ENCODE results near the gene NRSN2. TPM values are rescaled to one million over a fixed set of nuclear protein-coding genes. Genes with fewer than 3 reads are reported as not detected.
"Not testable (repeated sequence)": the region's sequence is repeated elsewhere in the genome, so short reads cannot be mapped to it uniquely, and the experiment has no call there.

NRSN2 gene
- polyA plus RNA-seq, 4 donors = 0.67 to 15.4 (median 9.6) TPM

DNA sequence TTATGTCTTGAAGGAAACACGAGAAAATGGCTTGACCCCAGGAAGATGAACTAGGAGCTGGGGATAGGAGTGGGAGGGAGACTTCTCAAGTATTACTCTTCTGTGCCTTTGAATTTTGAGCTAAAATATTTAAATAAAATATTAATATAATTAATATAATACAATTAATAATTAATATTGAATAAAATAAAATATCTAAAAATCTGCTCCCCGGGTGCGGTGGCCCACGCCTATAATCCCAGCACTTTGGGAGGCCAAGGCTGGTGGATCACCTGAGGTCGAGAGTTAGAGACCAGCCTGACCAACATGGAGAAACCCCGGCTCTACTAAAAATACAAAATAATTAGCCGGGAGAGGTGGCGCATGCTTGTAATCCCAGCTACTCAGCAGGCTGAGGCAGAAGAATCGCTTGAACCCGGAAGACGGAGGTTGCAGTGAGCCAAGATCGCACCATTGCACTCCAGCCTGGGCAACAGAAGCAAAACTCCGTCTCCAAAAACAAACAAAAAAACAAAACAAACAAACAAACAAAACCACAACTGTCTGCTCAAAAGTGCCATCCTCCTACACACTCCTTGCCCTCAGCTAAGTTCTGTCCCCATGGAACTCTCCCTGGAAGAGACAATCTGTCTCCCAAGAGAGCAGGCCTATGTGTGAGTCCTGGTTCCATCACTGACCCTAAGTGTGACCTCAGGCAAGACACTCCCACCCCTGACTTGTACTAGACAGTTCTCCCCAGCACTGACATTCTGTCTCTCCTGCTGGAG lies 20.0 kb downstream of the NRSN2 start:
- Histone ChIP-seq H3K4me3 (ENCODE audit: low read depth in 1 of 3, low read length in 3 of 3) (no peak overlapping the region), H3K27me3 (ENCODE audit: control insufficient read depth in 3 of 3, insufficient read depth in 3 of 3, low read length in 3 of 3) (no peaks in the 10 kb centered on the region)
- WGBS, 3 donors = 81 to 86% (median 82%) methylated on average over 10 to 13 of the region's 13 CpGs

GRCh38 chr20:367486-367887 lies 20.6 kb downstream of the NRSN2 start:
- Histone ChIP-seq H3K4me1 (ENCODE audit: control insufficient read depth in 3 of 3, insufficient read depth in 2 of 3, low read depth in 1 of 3, low read length in 2 of 3) (peaks cover 0 to 11% (median 0%) of the 10 kb centered on the region in 3 donors), H3K27ac (ENCODE audit: low read depth in 1 of 3, low read length in 2 of 3) (no peak overlapping the region), H3K4me3 (ENCODE audit: low read depth in 1 of 3, low read length in 3 of 3) (no peak overlapping the region), H3K9me3 (ENCODE audit: control insufficient read depth in 2 of 2, insufficient read depth in 1 of 2, low read depth in 1 of 2, low read length in 1 of 2) (no peaks in the 10 kb centered on the region), H3K36me3 (ENCODE audit: control insufficient read depth in 3 of 3, insufficient read depth in 2 of 3, low read depth in 1 of 3, low read length in 3 of 3) (no peaks in the 10 kb centered on the region), H3K27me3 (ENCODE audit: control insufficient read depth in 3 of 3, insufficient read depth in 3 of 3, low read length in 3 of 3) (no peaks in the 10 kb centered on the region)
- DNase-seq = no peak
- no peak for FAIRE-seq
- WGBS, 3 donors = 74 to 91% (median 85%) methylated on average over 8 of the region's 8 CpGs

More for the DNA sequence above, 20.0 kb downstream of the NRSN2 start:
- DNase-seq = no peak
- no peak overlapping the region for H3K27ac ChIP-seq (ENCODE audit: low read depth in 1 of 3, low read length in 2 of 3)
- no peaks in the 10 kb centered on the region for H3K36me3 ChIP-seq (ENCODE audit: control insufficient read depth in 3 of 3, insufficient read depth in 2 of 3, low read depth in 1 of 3, low read length in 3 of 3)
- H3K9me3 ChIP-seq (ENCODE audit: control insufficient read depth in 2 of 2, insufficient read depth in 1 of 2, low read depth in 1 of 2, low read length in 1 of 2) = no peaks in the 10 kb centered on the region
- H3K4me1 ChIP-seq (ENCODE audit: control insufficient read depth in 3 of 3, insufficient read depth in 2 of 3, low read depth in 1 of 3, low read length in 2 of 3) = peaks cover 0 to 11% (median 0%) of the 10 kb centered on the region in 3 donors
- FAIRE-seq = no peak

- Histone ChIP-seq H3K9me3 (ENCODE audit: control insufficient read depth in 2 of 2, insufficient read depth in 1 of 2, low read depth in 1 of 2, low read length in 1 of 2) (no peaks in the 10 kb centered on the region), H3K36me3 (ENCODE audit: control insufficient read depth in 3 of 3, insufficient read depth in 2 of 3, low read depth in 1 of 3, low read length in 3 of 3) (no peaks in the 10 kb centered on the region), H3K27ac (ENCODE audit: low read depth in 1 of 3, low read length in 2 of 3) (no peak overlapping the region), H3K27me3 (ENCODE audit: control insufficient read depth in 3 of 3, insufficient read depth in 3 of 3, low read length in 3 of 3) (no peaks in the 10 kb centered on the region), H3K4me1 (ENCODE audit: control insufficient read depth in 3 of 3, insufficient read depth in 2 of 3, low read depth in 1 of 3, low read length in 2 of 3) (peaks cover 0 to 11% (median 0%) of the 10 kb centered on the region in 3 donors), H3K4me3 (ENCODE audit: low read depth in 1 of 3, low read length in 3 of 3) (no peak overlapping the region)
- no peak for FAIRE-seq
- 96 to 98% (median 98%) methylated on average over 4 of the region's 4 CpGs for WGBS, 3 donors
- no peak for DNase-seq
Observed at GRCh38 chr20:368915-369314, 22.0 kb downstream of the NRSN2 start.

- Histone ChIP-seq H3K9me3 (ENCODE audit: control insufficient read depth in 2 of 2, insufficient read depth in 1 of 2, low read depth in 1 of 2, low read length in 1 of 2) (no peaks in the 10 kb centered on the region), H3K4me3 (ENCODE audit: low read depth in 1 of 3, low read length in 3 of 3) (no peak overlapping the region), H3K27me3 (ENCODE audit: control insufficient read depth in 3 of 3, insufficient read depth in 3 of 3, low read length in 3 of 3) (no peaks in the 10 kb centered on the region), H3K36me3 (ENCODE audit: control insufficient read depth in 3 of 3, insufficient read depth in 2 of 3, low read depth in 1 of 3, low read length in 3 of 3) (no peaks in the 10 kb centered on the region), H3K27ac (ENCODE audit: low read depth in 1 of 3, low read length in 2 of 3) (no peak overlapping the region), H3K4me1 (ENCODE audit: control insufficient read depth in 3 of 3, insufficient read depth in 2 of 3, low read depth in 1 of 3, low read length in 2 of 3) (peaks cover 0 to 7% (median 0%) of the 10 kb centered on the region in 3 donors)
- WGBS, 3 donors = 78 to 80% (median 79%) methylated on average over 7 of the region's 7 CpGs
- FAIRE-seq (no peak), DNase-seq (no peak)
Observed at GRCh38 chr20:370151-370600, 23.3 kb downstream of the NRSN2 start.

DNA sequence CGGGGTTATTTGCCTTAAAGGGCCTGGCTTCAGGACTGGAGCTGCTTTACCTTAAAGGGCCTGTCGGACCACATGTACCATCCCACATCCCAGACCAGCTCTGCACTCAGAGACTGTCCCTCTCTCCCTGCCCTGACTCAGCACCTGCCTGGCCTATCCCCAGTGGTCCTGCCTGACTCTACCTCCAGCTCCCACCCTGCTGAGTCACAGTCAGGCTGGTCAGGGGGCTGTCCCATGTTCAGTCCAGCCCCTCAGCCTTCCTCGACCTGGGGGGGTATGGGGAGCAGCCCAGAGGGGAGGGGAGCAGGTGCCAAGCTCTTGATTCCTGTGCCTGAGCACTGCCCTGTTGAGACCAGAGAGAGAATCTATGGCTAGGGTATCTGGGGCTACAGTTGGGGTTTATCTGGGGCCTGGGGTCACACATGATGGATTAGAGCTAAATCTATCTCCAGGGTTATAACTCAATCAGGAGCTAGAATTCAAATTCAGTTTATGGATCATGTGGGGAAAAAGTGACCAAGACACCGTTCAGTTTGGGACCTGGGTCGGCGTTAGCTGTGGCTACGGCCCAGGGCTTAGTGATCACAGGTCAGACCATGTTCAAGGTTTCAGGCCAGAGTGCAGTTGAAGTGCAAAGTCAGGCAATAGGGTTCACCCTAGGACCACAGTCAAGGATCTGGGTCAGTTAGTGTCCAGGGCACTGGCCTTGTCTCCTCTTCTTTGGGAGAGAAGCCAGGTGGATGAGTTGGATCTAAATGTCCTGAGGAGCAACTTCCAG lies 24.3 kb downstream of the NRSN2 start:
- H3K36me3 ChIP-seq (ENCODE audit: control insufficient read depth in 3 of 3, insufficient read depth in 2 of 3, low read depth in 1 of 3, low read length in 3 of 3) = no peaks in the 10 kb centered on the region
- DNase-seq (no peak), FAIRE-seq (no peak)
- H3K4me3 ChIP-seq (ENCODE audit: low read depth in 1 of 3, low read length in 3 of 3) = no peak overlapping the region
- peak overlapping the region in 1 of 3 donors; percentile 61 for H3K27ac ChIP-seq (ENCODE audit: low read depth in 1 of 3, low read length in 2 of 3)
- no peaks in the 10 kb centered on the region for H3K27me3 ChIP-seq (ENCODE audit: control insufficient read depth in 3 of 3, insufficient read depth in 3 of 3, low read length in 3 of 3)
- 78 to 82% (median 78%) methylated on average over 7 of the region's 7 CpGs for WGBS, 3 donors
- no peaks in the 10 kb centered on the region for H3K9me3 ChIP-seq (ENCODE audit: control insufficient read depth in 2 of 2, insufficient read depth in 1 of 2, low read depth in 1 of 2, low read length in 1 of 2)
- H3K4me1 ChIP-seq (ENCODE audit: control insufficient read depth in 3 of 3, insufficient read depth in 2 of 3, low read depth in 1 of 3, low read length in 2 of 3) = peaks cover 0 to 3% (median 0%) of the 10 kb centered on the region in 3 donors

- H3K9me3 ChIP-seq (ENCODE audit: control insufficient read depth in 2 of 2, insufficient read depth in 1 of 2, low read depth in 1 of 2, low read length in 1 of 2) = no peaks in the 10 kb centered on the region
- 61 to 73% (median 69%) methylated on average over 10 of the region's 10 CpGs for WGBS, 3 donors
- FAIRE-seq (no peak), DNase-seq (peak; percentile 29 to 62)
- peaks cover 0 to 3% (median 0%) of the 10 kb centered on the region in 3 donors for H3K4me1 ChIP-seq (ENCODE audit: control insufficient read depth in 3 of 3, insufficient read depth in 2 of 3, low read depth in 1 of 3, low read length in 2 of 3)
- no peaks in the 10 kb centered on the region for H3K27me3 ChIP-seq (ENCODE audit: control insufficient read depth in 3 of 3, insufficient read depth in 3 of 3, low read length in 3 of 3)
- H3K4me3 ChIP-seq (ENCODE audit: low read depth in 1 of 3, low read length in 3 of 3) = no peak overlapping the region
- no peaks in the 10 kb centered on the region for H3K36me3 ChIP-seq (ENCODE audit: control insufficient read depth in 3 of 3, insufficient read depth in 2 of 3, low read depth in 1 of 3, low read length in 3 of 3)
- H3K27ac ChIP-seq (ENCODE audit: low read depth in 1 of 3, low read length in 2 of 3) = peak overlapping the region in 1 of 3 donors; percentile 71
Observed at GRCh38 chr20:371755-372542, 25.0 kb downstream of the NRSN2 start.

DNA sequence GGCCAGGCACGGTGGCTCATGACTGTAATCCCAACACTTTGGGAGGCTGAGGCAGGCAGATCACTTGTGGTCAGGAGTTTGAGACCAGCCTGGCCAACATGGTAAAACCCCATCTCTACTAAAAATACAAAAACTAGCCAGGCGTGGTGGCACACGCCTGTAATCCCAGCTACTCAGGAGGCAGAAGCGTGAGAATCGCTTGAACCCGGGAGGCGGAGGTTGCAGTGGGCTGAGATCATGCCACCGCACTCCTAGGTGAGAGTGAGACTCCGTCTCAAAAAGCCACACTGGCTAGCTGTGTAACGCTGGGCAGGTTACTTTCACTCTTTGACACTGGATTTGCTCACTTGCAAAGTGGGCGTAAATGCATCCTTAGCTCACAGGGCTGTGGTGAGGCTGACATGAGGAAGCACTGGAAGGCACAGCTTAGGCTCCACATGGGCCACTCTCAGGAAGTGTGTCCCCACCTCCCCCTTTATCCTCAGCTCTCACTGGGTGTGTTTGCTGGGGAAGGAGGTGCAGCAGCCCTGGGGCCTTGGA lies 25.7 kb downstream of the NRSN2 start:
- FAIRE-seq; H3K36me3 ChIP-seq (ENCODE audit: control insufficient read depth in 3 of 3, insufficient read depth in 2 of 3, low read depth in 1 of 3, low read length in 3 of 3); H3K4me1 ChIP-seq (ENCODE audit: control insufficient read depth in 3 of 3, insufficient read depth in 2 of 3, low read depth in 1 of 3, low read length in 2 of 3); H3K4me3 ChIP-seq (ENCODE audit: low read depth in 1 of 3, low read length in 3 of 3); H3K27me3 ChIP-seq (ENCODE audit: control insufficient read depth in 3 of 3, insufficient read depth in 3 of 3, low read length in 3 of 3); DNase-seq; H3K9me3 ChIP-seq (ENCODE audit: control insufficient read depth in 2 of 2, insufficient read depth in 1 of 2, low read depth in 1 of 2, low read length in 1 of 2): not testable (repeated sequence)
- peak overlapping the region in 1 of 3 donors; percentile 71 for H3K27ac ChIP-seq (ENCODE audit: low read depth in 1 of 3, low read length in 2 of 3)
- WGBS, 3 donors = 84 to 87% (median 85%) methylated on average over 11 of the region's 11 CpGs
